MG63 (cell line): Measurements from ENCODE around the gene SMIM27. TPM values are rescaled to one million over a fixed set of nuclear protein-coding genes. Genes with fewer than 3 reads are reported as not detected.
A peak's percentile ranks its signal among the peaks of the same experiment; 100 is the strongest.
"Not testable (repeated sequence)": the region's sequence is repeated elsewhere in the genome, so short reads cannot be mapped to it uniquely, and the experiment has no call there.

Experiments
- DNase-seq: peaks from one replicate; pipeline ENCODE4 v3.0.0-alpha.2; 2020
- H3K27me3 ChIP-seq: fragments of 250-450 bp; sonication (Bioruptor Pico); 2 replicates; pipeline ENCODE4 v1.5.1; 2020; ENCODE audit warnings: mild to moderate bottlenecking, moderate library complexity
- H3K36me3 ChIP-seq: fragments of 250-450 bp; sonication (Bioruptor Pico); 2 replicates; pipeline ENCODE4 v1.5.1; 2020; ENCODE audit warnings: mild to moderate bottlenecking, moderate library complexity
- H3K4me3 ChIP-seq: fragments of 250-450 bp; sonication (Bioruptor Pico); 2 replicates; pipeline ENCODE4 v1.5.1; 2020; ENCODE audit warnings: mild to moderate bottlenecking, moderate library complexity
- H3K9me3 ChIP-seq: fragments of 250-450 bp; sonication (Bioruptor Pico); 2 replicates; pipeline ENCODE4 v1.5.1; 2020; ENCODE audit warnings: mild to moderate bottlenecking, moderate library complexity
- total RNA-seq: library from RNA; depleted of rRNA; stranded (reverse); fragments of >200 nt; shearing (Covaris generic); gene quantifications from 2 replicates; pipeline ENCODE4 v1.2.3, GENCODE V29; 2014; ENCODE audit warnings: low replicate concordance; rRNA removed

Gene SMIM27, protein sequence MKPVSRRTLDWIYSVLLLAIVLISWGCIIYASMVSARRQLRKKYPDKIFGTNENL
- 1.7 TPM in 1 of 2 replicates, not detected in the other for total RNA-seq

DNA sequence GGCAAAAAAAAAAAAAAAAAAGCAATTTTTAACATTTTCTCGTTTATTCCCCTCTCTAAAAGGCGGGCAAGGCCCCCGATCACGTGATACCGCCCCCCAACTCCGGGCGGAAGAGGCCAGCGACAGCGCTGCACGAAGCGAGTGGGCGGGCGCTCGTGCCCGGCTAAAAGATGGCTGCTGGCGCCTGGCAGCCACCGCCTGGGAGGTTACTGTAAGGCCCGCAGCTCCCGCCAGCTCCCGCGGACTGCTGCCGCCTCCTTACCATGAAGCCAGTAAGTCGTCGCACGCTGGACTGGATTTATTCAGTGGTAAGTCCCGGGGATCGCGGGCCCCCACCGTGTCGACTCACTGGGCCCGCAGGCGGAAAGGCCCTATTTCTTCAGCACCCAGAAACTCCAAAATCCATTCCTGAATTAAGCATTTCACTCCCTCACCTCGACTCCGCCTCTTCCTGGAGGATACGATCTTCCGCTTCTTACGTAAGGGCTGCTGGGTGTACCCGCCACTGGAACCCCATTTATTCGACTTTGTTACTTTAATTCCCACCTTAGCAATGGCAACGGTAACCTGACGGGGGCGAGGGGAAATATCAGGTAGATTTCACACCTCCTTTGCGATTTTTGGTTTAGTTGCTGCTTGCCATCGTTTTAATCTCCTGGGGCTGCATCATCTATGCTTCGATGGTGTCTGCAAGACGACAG is at the start of gene SMIM27, which contains the start of gene TOPORS:
Gene SMIM27, plus strand, starts transcription at position 156 of the 701 bp plus-strand sequence. Its CDS starts 108 bp downstream, at position 264.
Gene TOPORS, minus strand, starts transcription at position 415 of the 701 bp plus-strand sequence. Its CDS starts 150 bp downstream, at position 265.
- DNase-seq: peak; percentile 84
- H3K36me3 ChIP-seq: peaks cover 7% of the 10 kb centered on the region
- H3K27me3 ChIP-seq: no peaks in the 10 kb centered on the region
- no peaks in the 10 kb centered on the region for H3K9me3 ChIP-seq
- H3K4me3 ChIP-seq: peak within 1 kb of the TSS; percentile 79

- Histone ChIP-seq H3K9me3 (peaks cover 5% of the 10 kb centered on the region; the same call in 1 of the 2 replicates), H3K4me3 (no peak overlapping the region)
Observed at GRCh38 chr9:32502464-32502863, 49.7 kb upstream of the SMIM27 start.

GRCh38 chr9:32503008-32503407 is 49.1 kb upstream of the SMIM27 start:
- Histone ChIP-seq H3K4me3 (no peak overlapping the region), H3K36me3 (no peaks in the 10 kb centered on the region; the same call in 1 of the 2 replicates), H3K27me3 (no peaks in the 10 kb centered on the region), H3K9me3 (peaks cover 5% of the 10 kb centered on the region; the same call in 1 of the 2 replicates)
- no peak for DNase-seq

More at GRCh38 chr9:32502464-32502863, 49.7 kb upstream of the SMIM27 start:
- peak; percentile 67 for DNase-seq
- H3K27me3 ChIP-seq: no peaks in the 10 kb centered on the region
- H3K36me3 ChIP-seq: no peaks in the 10 kb centered on the region; the same call in 1 of the 2 replicates

- no peaks in the 10 kb centered on the region for H3K27me3 ChIP-seq
- H3K4me3 ChIP-seq: no peak overlapping the region
- no peaks in the 10 kb centered on the region for H3K9me3 ChIP-seq
- H3K36me3 ChIP-seq: no peaks in the 10 kb centered on the region
- no peak for DNase-seq
Observed at GRCh38 chr9:32508728-32509127, 43.4 kb upstream of the SMIM27 start.

DNA sequence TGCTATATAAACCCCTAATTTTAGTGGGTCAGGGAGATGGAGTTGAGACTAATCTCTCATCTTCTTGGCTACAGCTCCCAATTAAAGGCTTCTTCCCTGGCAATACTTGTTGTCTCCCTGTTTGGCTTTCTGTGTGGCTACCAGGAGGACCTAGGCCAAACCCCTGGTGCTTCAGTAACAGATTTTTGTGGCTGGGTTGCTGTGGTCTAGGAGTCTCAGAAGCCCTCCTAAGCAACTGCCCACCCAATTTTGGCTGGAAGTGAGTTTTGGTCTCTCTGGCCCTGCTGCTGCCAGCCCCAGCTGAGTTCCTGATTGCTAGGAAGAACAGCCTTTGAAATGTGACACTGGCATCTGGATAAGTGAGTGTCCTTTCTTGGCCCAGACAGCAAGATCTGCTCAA is 35.9 kb upstream of the SMIM27 start:
- peaks cover 5% of the 10 kb centered on the region for H3K9me3 ChIP-seq
- DNase-seq: no peak
- H3K27me3 ChIP-seq: no peaks in the 10 kb centered on the region

GRCh38 chr9:32518276-32518675 is 33.9 kb upstream of the SMIM27 start:
- Histone ChIP-seq H3K9me3 (peaks cover 5% of the 10 kb centered on the region), H3K36me3 (no peaks in the 10 kb centered on the region; the same call in 1 of the 2 replicates), H3K27me3 (no peaks in the 10 kb centered on the region), H3K4me3 (no peak overlapping the region)
- DNase-seq: no peak

More for the DNA sequence above, 35.9 kb upstream of the SMIM27 start:
- no peaks in the 10 kb centered on the region; the same call in 1 of the 2 replicates for H3K36me3 ChIP-seq
- H3K4me3 ChIP-seq: no peak overlapping the region

DNA sequence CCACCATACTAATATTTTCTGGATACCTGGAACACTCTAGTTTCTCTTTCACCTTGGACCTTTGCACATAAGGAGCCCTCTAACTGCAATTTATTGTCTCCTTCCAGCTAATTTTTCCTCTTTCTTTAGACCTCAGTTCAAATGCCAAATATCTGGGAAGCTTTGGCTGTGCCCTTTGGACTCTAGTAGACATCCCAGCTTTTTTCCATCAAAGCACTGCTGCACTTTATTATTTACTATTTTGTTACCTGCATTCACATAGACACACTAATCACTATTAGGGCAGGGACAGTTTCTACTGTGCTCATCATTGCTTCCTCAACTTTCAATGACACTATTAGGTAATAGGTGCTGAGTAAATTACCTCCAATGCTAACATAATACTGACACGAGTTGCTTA is 28.2 kb upstream of the SMIM27 start:
- H3K36me3 ChIP-seq: no peaks in the 10 kb centered on the region
- no peak overlapping the region for H3K4me3 ChIP-seq
- DNase-seq: no peak
- no peaks in the 10 kb centered on the region for H3K27me3 ChIP-seq
- no peaks in the 10 kb centered on the region; the same call in 1 of the 2 replicates for H3K9me3 ChIP-seq

DNA sequence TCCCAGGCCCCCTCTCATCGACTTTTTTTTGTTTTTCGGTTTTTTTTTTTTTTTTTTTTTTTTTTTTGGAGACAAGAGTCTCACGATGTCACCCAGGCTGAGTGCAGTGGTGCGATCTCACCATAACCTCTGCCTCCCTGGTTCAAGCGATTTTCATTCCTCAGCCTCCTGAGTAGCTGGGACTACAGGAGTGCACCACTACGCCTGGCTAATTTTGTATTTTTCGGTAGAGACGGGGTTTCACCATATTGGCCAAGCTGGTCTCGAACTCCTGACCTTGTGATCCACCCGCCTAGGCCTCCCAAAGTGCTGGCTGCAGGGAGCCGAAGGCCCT is 27.6 kb upstream of the SMIM27 start:
- not testable (repeated sequence) for H3K27me3 ChIP-seq, H3K36me3 ChIP-seq, H3K9me3 ChIP-seq, DNase-seq
- peak overlapping the region; percentile 70 for H3K4me3 ChIP-seq

DNA sequence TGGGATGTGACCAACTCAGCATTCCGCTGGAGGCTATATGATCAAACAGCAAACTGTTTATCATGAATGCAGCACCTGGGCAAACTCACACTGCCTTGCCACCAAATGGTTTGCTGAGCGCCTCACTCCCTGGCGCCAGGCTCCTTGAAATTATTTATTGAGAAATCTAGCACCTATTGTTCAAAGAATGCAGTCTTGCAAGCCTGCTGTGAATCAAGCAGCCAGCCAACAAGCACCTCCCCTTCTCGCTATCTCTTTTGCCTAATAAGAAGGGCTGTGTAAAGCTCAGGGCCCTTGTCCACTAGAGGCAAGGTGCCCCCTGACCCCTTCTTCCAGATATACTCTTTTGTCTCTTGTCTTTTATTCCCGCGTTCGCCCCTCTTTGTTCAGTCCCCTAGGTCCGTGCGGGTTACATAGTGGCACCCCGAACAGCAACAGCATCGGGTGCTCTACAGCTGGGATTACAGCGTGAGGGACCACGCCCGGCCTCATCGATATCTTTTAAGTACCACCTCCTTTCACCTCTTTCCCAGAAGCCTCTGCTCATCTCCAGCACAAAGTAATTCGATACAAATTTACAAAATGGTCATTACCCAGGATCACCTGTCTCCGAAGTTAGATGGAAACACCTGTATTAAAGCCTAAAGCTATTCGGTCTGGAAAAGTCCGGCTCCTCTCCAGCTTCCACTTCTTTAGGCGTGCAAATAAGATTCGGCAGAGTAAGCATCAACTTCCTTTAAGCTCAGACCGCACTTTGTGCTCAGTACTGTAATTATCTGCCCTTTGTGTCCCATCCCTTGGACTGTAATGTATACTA is 27.0 kb upstream of the SMIM27 start:
- H3K4me3 ChIP-seq: peak overlapping the region; percentile 70
- H3K9me3 ChIP-seq: no peaks in the 10 kb centered on the region
- DNase-seq: peak; percentile 7
- H3K27me3 ChIP-seq: no peaks in the 10 kb centered on the region
- no peaks in the 10 kb centered on the region for H3K36me3 ChIP-seq

DNA sequence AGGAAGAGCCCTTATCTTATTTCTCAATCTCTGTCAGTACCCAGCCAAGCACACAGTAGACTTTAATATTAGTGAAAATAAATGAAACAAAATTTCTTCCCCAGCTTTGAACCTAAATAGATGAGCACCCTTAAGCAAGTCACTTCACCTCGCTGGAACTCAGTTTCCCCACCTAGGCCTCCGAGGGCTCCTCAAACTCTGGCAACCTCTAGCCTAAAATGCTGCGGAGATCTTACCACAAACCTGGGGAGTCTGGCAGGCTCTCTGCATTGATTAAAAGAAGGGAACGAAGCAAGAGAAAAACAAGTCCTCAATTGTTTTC is 26.5 kb upstream of the SMIM27 start:
- no peak for DNase-seq
- peak overlapping the region; percentile 70 for H3K4me3 ChIP-seq
- H3K36me3 ChIP-seq: no peaks in the 10 kb centered on the region
- no peaks in the 10 kb centered on the region for H3K27me3 ChIP-seq
- H3K9me3 ChIP-seq: no peaks in the 10 kb centered on the region

DNA sequence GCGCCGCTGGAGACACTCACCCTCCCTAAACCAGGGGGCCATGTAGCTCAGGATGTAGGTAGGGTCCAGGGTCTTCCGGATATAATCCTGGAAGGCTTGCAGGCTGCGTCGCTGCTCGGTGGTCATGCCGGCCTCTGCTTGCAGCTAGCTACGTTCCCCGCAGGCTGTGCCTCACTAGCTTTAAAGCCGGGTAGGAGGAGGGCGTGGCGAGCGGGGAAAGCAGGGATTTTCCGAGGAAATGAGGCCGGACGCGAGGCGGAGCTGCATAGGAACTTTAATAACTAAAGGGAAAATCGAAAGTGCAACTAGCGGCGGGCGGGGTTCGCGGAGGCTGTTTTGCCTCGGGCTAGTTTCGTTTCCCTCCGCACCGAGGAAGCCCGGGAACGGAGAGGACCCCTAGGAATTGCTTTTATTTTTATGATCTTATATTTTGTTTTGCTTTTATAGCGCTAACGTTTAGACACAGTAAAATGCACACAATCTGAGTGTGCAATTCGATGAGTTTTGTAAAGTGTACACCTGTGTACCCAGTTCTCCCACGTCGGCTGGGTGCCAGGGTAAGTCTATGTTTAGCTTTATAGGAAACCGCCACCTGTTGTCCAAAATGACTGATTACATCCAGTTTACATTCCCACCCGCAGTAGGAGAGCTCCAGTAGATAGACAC is 26.0 kb upstream of the SMIM27 start, which contains the start of gene RIGI:
Gene RIGI, minus strand, starts transcription at position 156 of the 666 bp plus-strand sequence. Its CDS starts 30 bp downstream, at position 126.
- DNase-seq: peak; percentile 88
- Histone ChIP-seq H3K4me3 (peak within 1 kb of the TSS; percentile 70), H3K27me3 (no peaks in the 10 kb centered on the region), H3K36me3 (no peaks in the 10 kb centered on the region), H3K9me3 (no peaks in the 10 kb centered on the region)

GRCh38 chr9:32526707-32527048 is 25.4 kb upstream of the SMIM27 start:
- no peaks in the 10 kb centered on the region for H3K27me3 ChIP-seq
- H3K36me3 ChIP-seq: no peaks in the 10 kb centered on the region
- peak overlapping the region; percentile 70 for H3K4me3 ChIP-seq
- H3K9me3 ChIP-seq: no peaks in the 10 kb centered on the region
- no peak for DNase-seq

- no peak for DNase-seq
- Histone ChIP-seq H3K4me3 (no peak overlapping the region), H3K27me3 (no peaks in the 10 kb centered on the region), H3K36me3 (no peaks in the 10 kb centered on the region), H3K9me3 (no peaks in the 10 kb centered on the region)
Observed at GRCh38 chr9:32533336-32533735, 18.8 kb upstream of the SMIM27 start.

- Histone ChIP-seq H3K36me3 (no peaks in the 10 kb centered on the region), H3K4me3 (no peak overlapping the region), H3K9me3 (no peaks in the 10 kb centered on the region), H3K27me3 (no peaks in the 10 kb centered on the region)
- no peak for DNase-seq
Observed at GRCh38 chr9:32533816-32534215, 18.3 kb upstream of the SMIM27 start.

DNA sequence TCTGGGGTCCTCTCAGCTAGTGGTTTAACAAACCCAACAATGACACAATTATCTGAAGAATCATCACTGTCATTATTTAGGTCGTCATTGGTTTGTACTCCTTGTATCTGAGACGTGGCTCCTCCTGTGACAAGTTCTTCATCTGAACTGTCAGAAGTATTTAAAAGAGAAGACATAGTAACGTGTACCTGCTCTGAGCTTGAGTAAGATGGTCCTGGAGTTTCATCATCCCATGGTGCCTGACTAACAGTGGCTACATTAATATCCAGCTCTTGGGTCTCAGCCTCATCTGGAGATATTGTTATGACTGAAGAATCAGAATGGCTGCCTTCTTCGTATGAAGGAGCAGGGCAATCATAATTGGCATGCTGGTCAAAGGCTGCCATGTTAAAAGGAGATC is 9.1 kb upstream of the SMIM27 start:
- no peaks in the 10 kb centered on the region for H3K9me3 ChIP-seq
- no peak overlapping the region for H3K4me3 ChIP-seq
- peaks cover 11% of the 10 kb centered on the region for H3K36me3 ChIP-seq
- DNase-seq: no peak
- H3K27me3 ChIP-seq: no peaks in the 10 kb centered on the region

DNA sequence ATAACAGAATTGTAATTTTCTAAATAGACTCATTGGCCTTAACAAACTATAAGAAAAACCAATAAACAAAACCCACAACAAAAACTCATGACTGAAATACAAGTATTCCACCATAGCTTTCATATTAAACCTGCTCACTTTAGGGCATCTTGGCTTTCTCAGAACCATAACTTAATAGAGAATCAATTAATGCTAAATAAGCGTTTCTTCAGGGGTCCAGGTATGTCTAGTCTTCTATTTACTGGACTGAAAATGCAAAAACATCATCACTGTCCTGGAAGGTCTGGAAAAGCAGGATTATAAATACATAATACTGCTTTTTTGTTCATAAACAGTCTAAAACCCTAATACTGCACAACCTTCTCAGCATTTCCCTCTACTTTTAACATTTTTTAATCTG is 6.2 kb upstream of the SMIM27 start:
- Histone ChIP-seq H3K4me3 (no peak overlapping the region), H3K27me3 (no peaks in the 10 kb centered on the region), H3K36me3 (peaks cover 15% of the 10 kb centered on the region), H3K9me3 (no peaks in the 10 kb centered on the region)
- no peak for DNase-seq

DNA sequence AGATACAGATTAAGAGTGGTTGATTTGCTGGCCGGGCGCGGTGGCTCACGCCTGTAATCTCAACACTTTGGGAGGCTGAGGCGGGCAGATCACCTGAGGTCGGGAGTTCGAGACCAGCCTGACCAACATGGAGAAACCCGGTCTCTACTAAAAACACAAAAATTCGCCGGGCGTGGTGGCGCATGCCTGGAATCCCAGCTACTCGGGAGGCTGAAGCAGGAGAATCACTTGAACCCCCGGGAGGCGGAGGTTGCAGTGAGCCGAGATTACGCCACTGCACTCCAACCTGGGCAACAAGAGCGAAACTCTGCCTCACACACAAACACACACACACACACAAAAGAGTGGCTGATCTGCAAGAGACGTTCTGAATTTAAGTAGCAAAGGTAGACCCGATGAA is 3.9 kb upstream of the SMIM27 start:
- not testable (repeated sequence) for H3K9me3 ChIP-seq, DNase-seq, H3K27me3 ChIP-seq, H3K36me3 ChIP-seq, H3K4me3 ChIP-seq
